ENCODE data around the gene DEPDC7.

The DEPDC7 gene

DNA sequence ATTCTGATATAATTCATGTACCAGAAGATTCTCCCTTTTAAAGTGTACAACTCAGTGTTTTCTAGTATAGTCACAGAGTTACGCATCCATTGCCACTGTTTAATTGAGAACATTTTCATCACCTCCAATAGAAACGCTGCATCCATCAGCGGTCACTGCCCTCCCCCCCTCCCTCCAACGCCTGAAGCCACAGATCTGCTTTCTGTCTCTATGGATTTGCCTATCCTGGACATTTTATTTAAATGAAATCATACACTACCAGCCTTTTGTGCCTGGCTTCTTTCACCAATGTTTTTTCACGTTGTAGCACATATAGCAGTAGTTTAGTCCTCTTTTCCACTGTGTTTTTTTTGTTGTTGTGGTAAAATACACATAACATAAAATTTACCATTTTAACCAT, 46.5 kb downstream of the DEPDC7 start:
- no peak for DNase-seq (ENCODE audit: low spot score)

- DNase-seq (ENCODE audit: low spot score): no peak
Observed at GRCh38 chr11:33063326-33063881, 47.7 kb downstream of the DEPDC7 start.

GRCh38 chr11:33064033-33064825, 48.6 kb downstream of the DEPDC7 start:
- no peak for DNase-seq (ENCODE audit: low spot score)

- no peak for DNase-seq (ENCODE audit: low spot score)
Observed at GRCh38 chr11:33064866-33065265, 49.2 kb downstream of the DEPDC7 start.

DNA sequence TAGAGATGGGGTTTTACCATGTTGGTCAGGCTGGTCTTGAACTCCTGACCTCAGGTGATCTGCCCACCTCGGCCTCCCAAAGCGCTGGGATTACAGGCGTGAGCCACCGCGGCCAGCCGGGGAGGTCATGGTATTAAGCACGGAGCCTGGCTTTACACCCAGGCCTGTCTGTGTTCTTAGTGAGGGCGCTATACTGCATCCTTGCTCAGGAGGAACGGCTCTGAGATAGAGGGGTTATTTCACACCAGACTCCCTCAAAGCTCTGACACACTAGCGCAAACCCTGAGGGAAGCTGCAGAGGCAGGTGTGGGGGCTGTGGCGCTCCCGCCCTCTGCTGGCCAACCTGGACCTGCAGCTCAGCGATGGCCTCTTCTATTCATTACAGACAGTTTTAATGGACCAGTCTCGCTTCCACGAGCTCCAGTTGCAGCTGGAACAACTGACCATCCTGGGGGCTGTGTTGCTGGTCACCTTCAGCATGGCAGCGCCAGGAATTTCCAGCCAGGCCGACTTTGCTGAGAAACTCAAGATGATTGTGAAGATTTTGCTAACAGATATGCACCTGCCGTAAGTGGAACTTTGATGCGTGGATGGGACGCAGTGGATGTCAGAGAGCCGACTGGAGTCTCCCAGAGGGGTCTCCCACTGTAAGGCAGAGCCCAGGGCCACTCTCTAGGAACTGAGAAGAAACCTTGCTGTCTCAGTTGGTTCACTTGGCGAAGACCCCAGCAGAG, 49.9 kb downstream of the DEPDC7 start:
- DNase-seq (ENCODE audit: low spot score): peak; percentile 81

DNA sequence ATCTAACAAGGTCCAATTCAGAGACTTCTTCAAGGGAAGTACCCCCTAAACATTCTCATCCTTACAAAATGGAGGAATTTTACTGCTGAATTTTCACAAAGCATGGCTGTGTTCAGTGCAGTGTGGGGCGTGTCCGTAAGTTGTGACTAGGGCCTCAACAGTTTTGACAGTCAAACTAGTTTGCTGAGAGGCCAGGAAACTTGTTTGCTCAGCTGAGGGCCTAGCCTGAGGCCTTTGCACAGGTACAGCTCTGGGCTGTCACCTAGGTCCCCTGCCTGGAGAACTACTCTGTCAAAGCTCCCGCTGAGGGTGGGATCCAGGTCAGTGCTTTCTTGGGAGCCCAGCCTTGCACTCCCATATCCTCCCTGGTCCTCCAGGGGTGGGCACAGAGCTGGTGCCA, 51.6 kb downstream of the DEPDC7 start:
- DNase-seq (ENCODE audit: low spot score): no peak

GRCh38 chr11:33068611-33069340, 53.1 kb downstream of the DEPDC7 start:
- no peak for DNase-seq (ENCODE audit: low spot score)

DNA sequence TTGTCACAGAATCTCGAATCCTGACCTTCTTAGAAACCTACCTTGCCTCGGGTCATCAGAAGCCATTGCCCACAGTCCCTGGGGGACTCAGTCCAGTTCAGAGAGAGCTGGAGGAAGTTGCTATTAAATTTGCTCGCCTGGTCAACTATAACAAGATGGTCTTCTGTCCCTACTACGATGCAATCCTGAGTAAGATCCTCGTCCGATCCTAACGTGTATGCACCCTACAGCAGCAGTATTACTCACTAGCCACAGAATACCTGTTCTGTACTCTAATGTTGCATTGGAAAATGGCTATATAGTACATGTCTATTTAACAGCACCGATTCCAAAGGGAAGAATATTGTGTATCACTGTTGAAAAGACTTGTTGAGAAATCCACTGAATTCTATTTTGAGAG, 56.8 kb downstream of the DEPDC7 start:
- no peak for DNase-seq (ENCODE audit: low spot score)
